Fibroblast of lung (primary cell): ENCODE measurements around the gene AKR7A3. TPM values are rescaled to one million over a fixed set of nuclear protein-coding genes. Genes with fewer than 3 reads are reported as not detected.

Source experiments
- DNase-seq, 2 donors: peaks; one replicate each; pipeline versions ENCODE4 v3.0.0 to v3.0.0-alpha.2; 2010; ENCODE audit warnings: low read depth in 2 of 2
- H2AFZ ChIP-seq: 2 replicates; pipeline ENCODE4 v1.5.1; 2012; ENCODE audit warnings: low read length, control low read depth, inconsistent platforms
- H3K27ac ChIP-seq: 2 replicates; pipeline ENCODE4 v1.5.1; 2011; ENCODE audit warnings: low read length, control low read depth; ENCODE audit not compliant: insufficient read depth
- H3K27me3 ChIP-seq: 2 replicates; pipeline ENCODE4 v1.5.1; 2011; ENCODE audit warnings: mild to moderate bottlenecking, low read length; ENCODE audit not compliant: control insufficient read depth, insufficient read depth
- H3K36me3 ChIP-seq: 2 replicates; pipeline ENCODE4 v1.5.1; 2011; ENCODE audit warnings: low read length; ENCODE audit not compliant: control insufficient read depth, insufficient read depth
- H3K4me1 ChIP-seq: 2 replicates; pipeline ENCODE4 v1.5.1; 2011; ENCODE audit warnings: low read length; ENCODE audit not compliant: control insufficient read depth, insufficient read depth; ENCODE audit errors: extremely low read depth
- H3K4me2 ChIP-seq: 2 replicates; pipeline ENCODE4 v1.5.1; 2011; ENCODE audit warnings: low read length, control low read depth; ENCODE audit not compliant: insufficient read depth; ENCODE audit errors: extremely low read depth
- H3K4me3 ChIP-seq, 4 experiments: fragments of 200-600 bp in 1 of 4; sonication (generic) in 1 of 4; replicated peaks in 1 of 4; 2 replicates each; pipeline ENCODE4 v1.5.1; 2011 to 2016; ENCODE audit warnings: low read length in 4 of 4, low read depth in 3 of 4, mild to moderate bottlenecking in 3 of 4, control low read depth in 2 of 4, inconsistent platforms in 1 of 4, mixed read lengths in 1 of 4; ENCODE audit not compliant: insufficient read depth in 1 of 4; ENCODE audit errors: control extremely low read depth in 1 of 4
- H3K79me2 ChIP-seq: 2 replicates; pipeline ENCODE4 v1.5.1; 2012; ENCODE audit warnings: mild to moderate bottlenecking, low read length, inconsistent platforms; ENCODE audit not compliant: control insufficient read depth, insufficient read depth
- H3K9ac ChIP-seq: 2 replicates; pipeline ENCODE4 v1.5.1; 2011; ENCODE audit warnings: mild to moderate bottlenecking, low read length, control low read depth; ENCODE audit not compliant: insufficient read depth
- H3K9me3 ChIP-seq: 2 replicates; pipeline ENCODE4 v1.5.1; 2012; ENCODE audit warnings: low read depth, low read length; ENCODE audit not compliant: control insufficient read depth, insufficient read depth
- H4K20me1 ChIP-seq: 2 replicates; pipeline ENCODE4 v1.5.1; 2011; ENCODE audit warnings: low read length; ENCODE audit not compliant: control insufficient read depth, insufficient read depth; ENCODE audit errors: extremely low read depth
- CTCF ChIP-seq, 2 donors: IDR thresholded peaks in 1 of 2; conservative IDR thresholded peaks in 1 of 2; 1 replicate in 1 of 2; 2 replicates in 1 of 2; pipeline ENCODE4 v1.5.1; 2011 to 2012; ENCODE audit warnings: low read length in 2 of 2, control low read depth in 1 of 2, inconsistent platforms in 1 of 2, low read depth in 1 of 2, mild to moderate bottlenecking in 1 of 2
- EZH2 ChIP-seq: IDR thresholded peaks from 2 replicates; pipeline ENCODE4 v1.5.1; 2012; ENCODE audit warnings: low read length, control low read depth, mild to moderate bottlenecking; ENCODE audit errors: missing control alignments
- polyA plus RNA-seq, 2 donors: library from polyadenylated mRNA; depleted of rRNA in 1 of 2; stranded (reverse) in 1 of 2; unstranded in 1 of 2; fragments of >200 nt; gene quantifications; 2 replicates each; pipeline ENCODE4 v1.2.1, GENCODE V29; 2011 to 2012; ENCODE audit warnings: missing spikeins in 1 of 2
- total RNA-seq: library from RNA; depleted of rRNA; stranded (reverse); fragments of >200 nt; gene quantifications from 2 replicates; pipeline ENCODE4 v1.2.1, GENCODE V29; 2014

AKR7A3 gene
- total and polyA plus RNA-seq, 2 donors (not counting 1 experiment from before 2014, with no cell fraction given) = 0.12 to 0.33 TPM

- no peaks in the 10 kb centered on the region for H3K27me3 ChIP-seq
- no peaks in the 10 kb centered on the region for H3K4me1 ChIP-seq
- no peak overlapping the region for H2AFZ ChIP-seq
- H4K20me1 ChIP-seq = no peaks in the 10 kb centered on the region
- no peak for DNase-seq
- peaks cover 16% of the 10 kb centered on the region for H3K36me3 ChIP-seq
- no peaks in the 10 kb centered on the region for H3K9me3 ChIP-seq
- H3K4me3 ChIP-seq = no peak overlapping the region
- H3K79me2 ChIP-seq = no peaks in the 10 kb centered on the region
- no peak for TF ChIP-seq EZH2
- H3K27ac ChIP-seq = no peak overlapping the region
- H3K9ac ChIP-seq = no peak overlapping the region
- H3K4me2 ChIP-seq = no peak overlapping the region
These were observed 36.9 kb upstream of the AKR7A3 start for GRCh38 chr1:19325368-19325957.

GRCh38 chr1:19324665-19324990 is 36.1 kb upstream of the AKR7A3 start:
- no peak for TF ChIP-seq EZH2
- TF ChIP-seq CTCF (conservative IDR thresholded peaks at IDR 0.05 in 1 of 2, IDR thresholded peaks at IDR 0.05 in 1 of 2; ENCODE audit: low read depth in 1 of 2, low read length in 2 of 2) = no peak
- Histone ChIP-seq H3K4me2 (no peak overlapping the region), H3K27ac (no peak overlapping the region), H3K9me3 (no peaks in the 10 kb centered on the region), H3K9ac (no peak overlapping the region), H2AFZ (no peak overlapping the region), H3K27me3 (no peaks in the 10 kb centered on the region), H3K36me3 (peaks cover 16% of the 10 kb centered on the region), H3K4me1 (no peaks in the 10 kb centered on the region), H4K20me1 (no peaks in the 10 kb centered on the region), H3K4me3 (no peak overlapping the region), H3K79me2 (no peaks in the 10 kb centered on the region)
- DNase-seq = no peak

GRCh38 chr1:19323987-19324664 is 35.6 kb upstream of the AKR7A3 start:
- Histone ChIP-seq H3K9ac (no peak overlapping the region), H3K4me2 (no peak overlapping the region), H4K20me1 (no peaks in the 10 kb centered on the region), H3K9me3 (no peaks in the 10 kb centered on the region), H3K79me2 (no peaks in the 10 kb centered on the region), H3K4me1 (no peaks in the 10 kb centered on the region), H2AFZ (no peak overlapping the region), H3K36me3 (peaks cover 16% of the 10 kb centered on the region), H3K4me3 (no peak overlapping the region), H3K27me3 (no peaks in the 10 kb centered on the region), H3K27ac (no peak overlapping the region)
- TF ChIP-seq EZH2 = no peak
- TF ChIP-seq CTCF (conservative IDR thresholded peaks at IDR 0.05 in 1 of 2, IDR thresholded peaks at IDR 0.05 in 1 of 2; ENCODE audit: low read depth in 1 of 2, low read length in 2 of 2) = no peak
- DNase-seq = no peak
